ENCODE data around the gene ADD1.

ADD1 gene

DNA sequence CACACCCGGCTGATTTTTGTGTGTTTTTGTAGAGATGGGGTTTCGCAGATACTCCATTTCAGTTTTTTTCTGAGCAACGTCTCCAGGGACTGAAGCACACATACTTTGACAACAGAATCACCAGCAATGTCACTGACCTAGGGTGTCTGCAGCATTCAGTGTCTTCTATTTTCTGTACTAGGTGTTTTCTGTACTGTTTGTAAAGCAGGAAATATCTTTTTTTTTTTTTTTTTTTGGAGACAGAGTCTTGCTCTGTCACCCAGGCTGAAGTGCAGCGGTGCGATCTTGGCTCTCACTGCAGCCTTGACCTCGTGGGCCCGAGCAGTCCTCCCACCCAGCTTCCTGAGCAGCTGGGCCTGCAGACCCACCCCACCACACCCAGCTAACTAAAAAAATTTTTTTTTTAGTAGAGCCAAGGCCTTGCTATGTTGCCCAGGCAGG lies 8.9 kb downstream of the ADD1 start:
- Histone ChIP-seq H3K56ac (ENCODE audit: low read length) (no peak overlapping the region), H4K8ac (ENCODE audit: low read depth, low read length) (no peak overlapping the region), H3K4ac (ENCODE audit: low read depth, low read length) (no peak overlapping the region), H3K9ac (ENCODE audit: low read length) (no peak overlapping the region), H3K79me2 (ENCODE audit: control insufficient read depth, insufficient read depth, low read length) (peaks cover 60% of the 10 kb centered on the region), H3K23ac (ENCODE audit: low read length) (no peak overlapping the region), H3K79me1 (ENCODE audit: low read length) (peaks cover 9% of the 10 kb centered on the region), H3K27me3 (ENCODE audit: insufficient read depth, low read length, poor library complexity) (no peaks in the 10 kb centered on the region), H3K4me1 (ENCODE audit: control insufficient read depth, low read depth, low read length) (peaks cover 3% of the 10 kb centered on the region), H3K27ac (ENCODE audit: low read depth, low read length) (no peak overlapping the region), H2AK5ac (ENCODE audit: low read length) (no peak overlapping the region), H3K4me2 (ENCODE audit: low read length) (no peak overlapping the region), H4K5ac (ENCODE audit: low read length) (no peak overlapping the region), H2BK15ac (replicated peaks; ENCODE audit: low read depth) (no peak overlapping the region), H3K18ac (ENCODE audit: low read length) (no peak overlapping the region), H3K4me3 (ENCODE audit: low read length) (no peak overlapping the region), H2BK5ac (ENCODE audit: low read length) (no peak overlapping the region), H2BK120ac (ENCODE audit: low read depth, low read length) (no peak overlapping the region), H3K36me3 (ENCODE audit: control insufficient read depth, insufficient read depth, low read length) (no peaks in the 10 kb centered on the region)
- DNase-seq = no peak
- WGBS (ENCODE audit: extremely low coverage, insufficient coverage, low lambda C conversion rate) = no CpG with 5 or more reads among the region's 7 CpGs

DNA sequence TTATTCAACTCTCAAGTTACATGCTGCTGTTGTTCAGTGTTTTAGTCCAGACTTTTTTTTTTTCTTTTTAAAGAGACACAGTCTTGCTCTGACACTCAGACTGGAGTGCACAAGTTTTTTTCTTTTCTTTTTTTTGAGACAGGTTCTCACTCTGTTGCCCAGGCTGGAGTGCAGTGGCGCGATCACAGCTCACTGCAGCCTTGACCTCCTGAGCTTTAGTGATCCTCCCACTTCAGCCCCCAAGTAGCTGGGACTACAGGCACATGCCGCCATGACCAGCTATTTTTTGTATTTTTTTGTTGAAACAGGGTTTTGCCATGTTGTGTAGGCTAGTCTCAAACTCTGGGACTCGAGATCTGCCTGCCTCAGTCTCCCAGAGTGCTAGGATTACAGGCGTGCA lies 11.9 kb downstream of the ADD1 start:
- H3K79me1 ChIP-seq (ENCODE audit: low read length) = peaks cover 6% of the 10 kb centered on the region
- peaks cover 6% of the 10 kb centered on the region for H3K4me1 ChIP-seq (ENCODE audit: control insufficient read depth, low read depth, low read length)
- no peak overlapping the region for H3K4me2 ChIP-seq (ENCODE audit: low read length)
- H3K56ac ChIP-seq (ENCODE audit: low read length) = no peak overlapping the region
- H3K27ac ChIP-seq (ENCODE audit: low read depth, low read length) = no peak overlapping the region
- H3K18ac ChIP-seq (ENCODE audit: low read length) = no peak overlapping the region
- H4K8ac ChIP-seq (ENCODE audit: low read depth, low read length) = no peak overlapping the region
- no peak overlapping the region for H3K4ac ChIP-seq (ENCODE audit: low read depth, low read length)
- peaks cover 62% of the 10 kb centered on the region for H3K79me2 ChIP-seq (ENCODE audit: control insufficient read depth, insufficient read depth, low read length)
- no peak overlapping the region for H2AK5ac ChIP-seq (ENCODE audit: low read length)
- no peaks in the 10 kb centered on the region for H3K27me3 ChIP-seq (ENCODE audit: insufficient read depth, low read length, poor library complexity)
- H3K23ac ChIP-seq (ENCODE audit: low read length) = no peak overlapping the region
- no peak overlapping the region for H3K4me3 ChIP-seq (ENCODE audit: low read length)
- no peak overlapping the region for H2BK15ac ChIP-seq (replicated peaks; ENCODE audit: low read depth)
- H4K5ac ChIP-seq (ENCODE audit: low read length) = no peak overlapping the region
- no peak overlapping the region for H2BK120ac ChIP-seq (ENCODE audit: low read depth, low read length)
- no peaks in the 10 kb centered on the region for H3K36me3 ChIP-seq (ENCODE audit: control insufficient read depth, insufficient read depth, low read length)
- WGBS (ENCODE audit: extremely low coverage, insufficient coverage, low lambda C conversion rate) = no CpG with 5 or more reads among the region's 5 CpGs
- no peak overlapping the region for H3K9ac ChIP-seq (ENCODE audit: low read length)
- no peak for DNase-seq
- no peak overlapping the region for H2BK5ac ChIP-seq (ENCODE audit: low read length)

DNA sequence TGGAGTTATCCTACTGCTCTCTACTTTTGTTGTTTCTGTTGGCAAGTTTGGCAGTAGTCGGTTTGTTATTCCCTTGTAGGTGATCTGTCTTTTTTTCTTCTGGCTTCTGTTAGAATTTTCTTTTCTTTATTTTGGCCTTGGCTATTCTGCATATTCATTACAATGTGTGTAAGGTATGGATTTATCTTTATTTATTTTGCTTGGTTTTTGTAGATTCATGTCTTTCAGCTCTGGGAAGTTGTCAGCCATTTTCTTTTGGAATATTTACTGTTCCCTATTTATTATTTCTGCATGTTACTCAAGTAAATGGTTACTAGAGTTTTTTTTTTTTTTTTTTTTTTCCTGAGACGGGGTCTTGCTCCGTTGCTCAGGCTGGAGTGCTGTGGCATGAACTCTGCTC lies 12.6 kb downstream of the ADD1 start:
- Histone ChIP-seq H3K27me3 (ENCODE audit: insufficient read depth, low read length, poor library complexity) (no peaks in the 10 kb centered on the region), H3K23ac (ENCODE audit: low read length) (no peak overlapping the region), H2AK5ac (ENCODE audit: low read length) (no peak overlapping the region), H2BK15ac (replicated peaks; ENCODE audit: low read depth) (no peak overlapping the region), H3K4me3 (ENCODE audit: low read length) (no peak overlapping the region), H3K36me3 (ENCODE audit: control insufficient read depth, insufficient read depth, low read length) (no peaks in the 10 kb centered on the region), H3K27ac (ENCODE audit: low read depth, low read length) (no peak overlapping the region), H4K5ac (ENCODE audit: low read length) (no peak overlapping the region), H3K79me2 (ENCODE audit: control insufficient read depth, insufficient read depth, low read length) (peaks cover 58% of the 10 kb centered on the region), H3K4ac (ENCODE audit: low read depth, low read length) (no peak overlapping the region), H4K8ac (ENCODE audit: low read depth, low read length) (no peak overlapping the region), H3K4me2 (ENCODE audit: low read length) (no peak overlapping the region), H2BK120ac (ENCODE audit: low read depth, low read length) (no peak overlapping the region), H3K9ac (ENCODE audit: low read length) (no peak overlapping the region), H2BK5ac (ENCODE audit: low read length) (no peak overlapping the region), H3K56ac (ENCODE audit: low read length) (no peak overlapping the region), H3K18ac (ENCODE audit: low read length) (no peak overlapping the region), H3K79me1 (ENCODE audit: low read length) (peaks cover 6% of the 10 kb centered on the region), H3K4me1 (ENCODE audit: control insufficient read depth, low read depth, low read length) (peaks cover 8% of the 10 kb centered on the region)
- WGBS (ENCODE audit: extremely low coverage, insufficient coverage, low lambda C conversion rate) = no CpG with 5 or more reads among the region's 3 CpGs
- no peak for DNase-seq

DNA sequence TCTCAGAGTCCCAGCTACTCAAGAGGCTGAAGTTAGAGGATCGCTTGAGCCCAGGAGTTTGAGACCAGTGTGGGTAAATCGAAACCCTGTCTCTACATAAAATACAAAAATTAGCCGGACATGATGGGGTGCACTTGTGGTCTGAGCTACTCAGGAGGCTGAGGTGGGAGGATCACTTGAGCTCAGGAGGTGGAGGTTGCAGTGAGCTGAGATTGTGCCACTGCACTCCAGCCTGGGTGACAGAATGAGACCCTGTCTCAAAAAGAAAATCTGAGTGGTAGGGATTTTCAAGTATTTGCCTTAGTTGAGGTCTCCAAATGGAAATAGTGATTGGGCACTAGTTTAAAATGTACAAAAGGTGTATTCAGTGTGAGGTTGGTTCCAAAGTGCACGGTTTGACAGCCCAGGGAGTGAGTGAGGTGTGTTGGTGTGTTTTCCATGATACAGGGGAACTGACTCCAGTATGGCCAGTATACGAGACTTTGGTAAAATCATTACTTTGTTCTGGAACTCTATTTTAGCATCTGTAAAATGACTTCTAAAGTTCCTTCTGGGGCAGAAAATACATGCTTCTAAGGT lies 13.8 kb downstream of the ADD1 start:
- WGBS (ENCODE audit: extremely low coverage, insufficient coverage, low lambda C conversion rate) = no CpG with 5 or more reads among the region's 5 CpGs
- H3K4me2 ChIP-seq (ENCODE audit: low read length) = no peak overlapping the region
- no peak overlapping the region for H2BK120ac ChIP-seq (ENCODE audit: low read depth, low read length)
- no peak overlapping the region for H2BK5ac ChIP-seq (ENCODE audit: low read length)
- no peak overlapping the region for H2AK5ac ChIP-seq (ENCODE audit: low read length)
- peaks cover 60% of the 10 kb centered on the region for H3K79me2 ChIP-seq (ENCODE audit: control insufficient read depth, insufficient read depth, low read length)
- H3K23ac ChIP-seq (ENCODE audit: low read length) = no peak overlapping the region
- no peak overlapping the region for H3K18ac ChIP-seq (ENCODE audit: low read length)
- H3K79me1 ChIP-seq (ENCODE audit: low read length) = peaks cover 6% of the 10 kb centered on the region
- no peak overlapping the region for H4K8ac ChIP-seq (ENCODE audit: low read depth, low read length)
- no peak overlapping the region for H3K4ac ChIP-seq (ENCODE audit: low read depth, low read length)
- no peaks in the 10 kb centered on the region for H3K36me3 ChIP-seq (ENCODE audit: control insufficient read depth, insufficient read depth, low read length)
- H2BK15ac ChIP-seq (replicated peaks; ENCODE audit: low read depth) = no peak overlapping the region
- no peak for DNase-seq
- H3K27me3 ChIP-seq (ENCODE audit: insufficient read depth, low read length, poor library complexity) = no peaks in the 10 kb centered on the region
- no peak overlapping the region for H3K9ac ChIP-seq (ENCODE audit: low read length)
- no peak overlapping the region for H3K56ac ChIP-seq (ENCODE audit: low read length)
- no peak overlapping the region for H3K4me3 ChIP-seq (ENCODE audit: low read length)
- H3K27ac ChIP-seq (ENCODE audit: low read depth, low read length) = no peak overlapping the region
- H3K4me1 ChIP-seq (ENCODE audit: control insufficient read depth, low read depth, low read length) = peaks cover 16% of the 10 kb centered on the region
- no peak overlapping the region for H4K5ac ChIP-seq (ENCODE audit: low read length)

DNA sequence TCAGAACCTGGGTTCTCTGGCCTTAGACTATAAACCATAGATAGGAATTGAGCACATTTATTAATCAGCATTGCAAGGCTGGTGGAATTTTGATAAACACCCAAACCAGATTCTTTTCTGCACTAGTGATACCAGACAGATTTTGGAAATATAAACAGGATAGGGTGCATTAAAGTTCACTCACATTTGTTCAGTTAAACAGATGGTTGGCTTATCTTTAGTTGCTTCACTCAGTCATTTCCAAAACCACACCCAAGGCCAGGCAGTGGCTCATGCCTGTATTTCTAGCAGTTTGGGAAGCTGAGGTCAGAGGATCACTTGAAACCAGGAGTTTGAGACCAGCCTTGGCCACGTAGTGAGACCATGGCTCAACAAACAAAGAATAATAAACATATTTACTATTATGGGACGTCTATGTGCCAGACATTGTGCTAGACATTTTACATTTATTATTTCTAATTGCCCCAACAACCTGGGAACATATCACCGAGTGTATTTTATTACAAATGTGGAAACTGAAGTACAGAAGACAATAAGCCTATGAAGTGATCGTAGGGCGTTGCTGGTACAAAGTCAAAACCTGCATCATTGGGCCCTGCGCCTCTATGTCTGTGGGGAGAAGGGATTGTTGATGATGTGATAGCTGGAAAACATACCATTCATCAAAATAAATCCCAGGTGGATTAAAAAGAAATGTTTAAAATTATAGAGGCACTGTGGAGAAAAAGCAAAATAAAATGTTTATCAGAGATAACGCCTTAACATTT lies 15.0 kb downstream of the ADD1 start:
- Histone ChIP-seq H2BK15ac (replicated peaks; ENCODE audit: low read depth) (no peak overlapping the region), H2BK5ac (ENCODE audit: low read length) (no peak overlapping the region), H3K23ac (ENCODE audit: low read length) (no peak overlapping the region), H4K8ac (ENCODE audit: low read depth, low read length) (no peak overlapping the region), H3K56ac (ENCODE audit: low read length) (no peak overlapping the region), H2AK5ac (ENCODE audit: low read length) (no peak overlapping the region), H3K27ac (ENCODE audit: low read depth, low read length) (no peak overlapping the region), H2BK120ac (ENCODE audit: low read depth, low read length) (no peak overlapping the region), H3K4me2 (ENCODE audit: low read length) (no peak overlapping the region), H3K79me1 (ENCODE audit: low read length) (peaks cover 7% of the 10 kb centered on the region), H3K18ac (ENCODE audit: low read length) (no peak overlapping the region), H3K9ac (ENCODE audit: low read length) (no peak overlapping the region), H3K4me1 (ENCODE audit: control insufficient read depth, low read depth, low read length) (peaks cover 21% of the 10 kb centered on the region), H3K79me2 (ENCODE audit: control insufficient read depth, insufficient read depth, low read length) (peaks cover 67% of the 10 kb centered on the region), H4K5ac (ENCODE audit: low read length) (no peak overlapping the region), H3K4ac (ENCODE audit: low read depth, low read length) (no peak overlapping the region), H3K27me3 (ENCODE audit: insufficient read depth, low read length, poor library complexity) (no peaks in the 10 kb centered on the region), H3K4me3 (ENCODE audit: low read length) (no peak overlapping the region), H3K36me3 (ENCODE audit: control insufficient read depth, insufficient read depth, low read length) (no peaks in the 10 kb centered on the region)
- WGBS (ENCODE audit: extremely low coverage, insufficient coverage, low lambda C conversion rate) = no CpG with 5 or more reads among the region's 7 CpGs
- no peak for DNase-seq

Data from mesendoderm (in vitro differentiated cells).